Fibroblast of the aortic adventitia (primary cell): ENCODE measurements around the gene NRIP1. TPM values are rescaled to one million over a fixed set of nuclear protein-coding genes. Genes with fewer than 3 reads are reported as not detected.

Experiments
- DNase-seq: peaks from one replicate; pipeline ENCODE4 v3.0.0-alpha.2; 2010; ENCODE audit warnings: low read depth
- H3K4me3 ChIP-seq: 2 replicates; pipeline ENCODE4 v1.5.1; 2011; ENCODE audit warnings: low read depth, mild to moderate bottlenecking, control low read depth, low read length, moderate library complexity
- CTCF ChIP-seq: IDR thresholded peaks from 2 replicates; pipeline ENCODE4 v1.5.1; 2011; ENCODE audit warnings: mild to moderate bottlenecking, low read length, control low read depth, inconsistent platforms; ENCODE audit not compliant: insufficient read depth
- total RNA-seq: library from RNA; depleted of rRNA; stranded (reverse); fragments of >200 nt; gene quantifications from 2 replicates; pipeline ENCODE4 v1.2.3, GENCODE V29; 2012; ENCODE audit warnings: low replicate concordance

Gene NRIP1
- total RNA-seq, 1 donor = 34.8 TPM

GRCh38 chr21:15088488-15088887, 23.7 kb upstream of the NRIP1 start:
- no peak for TF ChIP-seq CTCF
- no peak overlapping the region for H3K4me3 ChIP-seq
- no peak for DNase-seq

GRCh38 chr21:15084668-15085067, 19.9 kb upstream of the NRIP1 start:
- DNase-seq = peak; percentile 57

GRCh38 chr21:15080526-15080925, 15.7 kb upstream of the NRIP1 start:
- no peak for DNase-seq
- no peak overlapping the region for H3K4me3 ChIP-seq
- no peak for TF ChIP-seq CTCF

More at GRCh38 chr21:15084668-15085067, 19.9 kb upstream of the NRIP1 start:
- no peak overlapping the region for H3K4me3 ChIP-seq
- no peak for TF ChIP-seq CTCF

- no peak for TF ChIP-seq CTCF
- no peak for DNase-seq
Measured at GRCh38 chr21:15079269-15079668, 14.5 kb upstream of the NRIP1 start.

GRCh38 chr21:15078180-15078579, 13.4 kb upstream of the NRIP1 start:
- no peak overlapping the region for H3K4me3 ChIP-seq
- TF ChIP-seq CTCF = no peak
- DNase-seq = no peak

More at GRCh38 chr21:15079269-15079668, 14.5 kb upstream of the NRIP1 start:
- H3K4me3 ChIP-seq = no peak overlapping the region

- no peak for DNase-seq
- TF ChIP-seq CTCF = no peak
- no peak overlapping the region for H3K4me3 ChIP-seq
Measured at GRCh38 chr21:15077529-15078145, 12.8 kb upstream of the NRIP1 start.

- TF ChIP-seq CTCF = no peak
- no peak for DNase-seq
- no peak overlapping the region for H3K4me3 ChIP-seq
Measured at GRCh38 chr21:15076730-15077129, 11.9 kb upstream of the NRIP1 start.
